C4-2B (cell line): ENCODE results near the gene ELL2.

Source experiments
- ZFX ChIP-seq: fragments of 450-650 bp; IDR thresholded peaks from 2 replicates; pipeline ENCODE4 v1.6.1; 2017
- TF ChIP-seq, protein P1 (sequence below): fragments of 450-650 bp; conservative IDR thresholded peaks from 2 replicates; pipeline ENCODE4 v1.5.1; 2017; ENCODE audit warnings: mild to moderate bottlenecking

DNA sequence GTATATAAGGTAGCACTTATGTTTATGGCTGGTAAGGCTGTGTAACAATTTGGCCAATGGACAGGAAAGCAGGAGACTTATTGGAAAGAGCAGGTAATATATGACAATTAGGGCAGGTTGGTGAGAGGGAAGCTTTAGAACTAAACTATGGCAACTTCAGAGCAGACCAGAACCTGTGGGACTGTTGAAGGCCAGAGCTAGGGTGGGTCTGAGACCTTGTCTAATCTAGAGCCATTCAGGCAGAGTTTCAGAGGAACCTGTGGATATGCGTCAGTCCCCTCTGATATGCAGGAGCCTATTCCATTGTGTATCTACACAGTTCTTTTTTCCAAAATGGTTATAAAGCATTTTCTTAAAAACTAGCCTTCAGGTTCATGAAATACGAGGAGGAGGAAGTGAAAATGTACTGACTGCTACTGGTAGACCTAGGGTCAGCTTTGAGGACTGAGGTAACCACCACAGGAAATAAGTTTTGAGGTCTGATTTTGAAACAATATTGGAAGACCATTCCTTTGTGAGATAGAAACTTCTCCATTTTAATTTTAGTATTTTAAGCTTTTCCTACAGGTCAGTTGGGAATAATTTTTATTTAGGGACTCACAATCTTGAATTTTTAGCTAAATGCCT is 37.6 kb downstream of the ELL2 start:
- TF ChIP-seq, protein P1, sequence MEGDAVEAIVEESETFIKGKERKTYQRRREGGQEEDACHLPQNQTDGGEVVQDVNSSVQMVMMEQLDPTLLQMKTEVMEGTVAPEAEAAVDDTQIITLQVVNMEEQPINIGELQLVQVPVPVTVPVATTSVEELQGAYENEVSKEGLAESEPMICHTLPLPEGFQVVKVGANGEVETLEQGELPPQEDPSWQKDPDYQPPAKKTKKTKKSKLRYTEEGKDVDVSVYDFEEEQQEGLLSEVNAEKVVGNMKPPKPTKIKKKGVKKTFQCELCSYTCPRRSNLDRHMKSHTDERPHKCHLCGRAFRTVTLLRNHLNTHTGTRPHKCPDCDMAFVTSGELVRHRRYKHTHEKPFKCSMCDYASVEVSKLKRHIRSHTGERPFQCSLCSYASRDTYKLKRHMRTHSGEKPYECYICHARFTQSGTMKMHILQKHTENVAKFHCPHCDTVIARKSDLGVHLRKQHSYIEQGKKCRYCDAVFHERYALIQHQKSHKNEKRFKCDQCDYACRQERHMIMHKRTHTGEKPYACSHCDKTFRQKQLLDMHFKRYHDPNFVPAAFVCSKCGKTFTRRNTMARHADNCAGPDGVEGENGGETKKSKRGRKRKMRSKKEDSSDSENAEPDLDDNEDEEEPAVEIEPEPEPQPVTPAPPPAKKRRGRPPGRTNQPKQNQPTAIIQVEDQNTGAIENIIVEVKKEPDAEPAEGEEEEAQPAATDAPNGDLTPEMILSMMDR, result no peak
- TF ChIP-seq ZFX, result no peak
